Measurements from ENCODE around the gene SERPINA9.

GRCh38 chr14:94451826-94452225 lies 24.2 kb downstream of the SERPINA9 start:
- TF ChIP-seq CTCF (conservative IDR thresholded peaks at IDR 0.05; ENCODE audit: low read length) = no peak
- no peak for TF ChIP-seq EZH2phosphoT487 (IDR thresholded peaks at IDR 0.05; ENCODE audit: borderline replicate concordance, low read depth, low read length)
